Stimulated activated naive B cell treated with anti-CD40 and anti-IgM and Interleukin-4, amounts not matched to agents 10 μg/mL and 1 μg/mL and 100 μg/mL, for 72 hours (primary cell): ENCODE results near the gene LRP1.
A peak's percentile ranks its signal among the peaks of the same experiment; 100 is the strongest.

ENCODE experiments used
- ATAC-seq, 2 donors: fragments of 150-1000 bp; cut with Tn5 transposase; replicated peaks; 2 replicates each; pipeline ENCODE4 v1.10.0; 2021; ENCODE audit warnings: moderate library complexity in 1 of 2
- DNase-seq: peaks from one replicate; pipeline ENCODE4 v3.0.0; 2021
- H3K27ac Mint-ChIP-seq: one replicate; pipeline ENCODE4 v1.8.0; 2022; ENCODE audit warnings: mild to moderate bottlenecking, mixed read lengths
- H3K27me3 Mint-ChIP-seq, 2 donors: one replicate each; pipeline ENCODE4 v1.8.0; 2022; ENCODE audit warnings: mixed read lengths in 2 of 2
- H3K36me3 Mint-ChIP-seq, 2 donors: one replicate each; pipeline ENCODE4 v1.8.0; 2022; ENCODE audit warnings: mixed read lengths in 2 of 2, mild to moderate bottlenecking in 1 of 2
- H3K4me1 Mint-ChIP-seq, 2 donors: one replicate each; pipeline ENCODE4 v1.8.0; 2022; ENCODE audit warnings: mixed read lengths in 2 of 2, mild to moderate bottlenecking in 1 of 2
- H3K4me3 Mint-ChIP-seq, 2 donors: one replicate each; pipeline ENCODE4 v1.8.0; 2022; ENCODE audit warnings: mild to moderate bottlenecking in 2 of 2, mixed read lengths in 2 of 2, moderate library complexity in 1 of 2
- H3K9me3 Mint-ChIP-seq, 2 donors: one replicate each; pipeline ENCODE4 v1.8.0; 2022; ENCODE audit warnings: mixed read lengths in 2 of 2, mild to moderate bottlenecking in 1 of 2

LRP1 gene

GRCh38 chr12:57170408-57170807, 42.1 kb downstream of the LRP1 start:
- Mint-ChIP-seq H3K36me3 (no peaks in the 10 kb centered on the region), H3K27ac (no peak overlapping the region), H3K4me1 (peaks cover 7 to 9% of the 10 kb centered on the region in 2 donors), H3K27me3 (peaks cover 4 to 5% of the 10 kb centered on the region in 2 donors), H3K9me3 (no peaks in the 10 kb centered on the region), H3K4me3 (no peak overlapping the region)
- no peak for ATAC-seq
- DNase-seq = no peak

- H3K36me3 Mint-ChIP-seq = no peaks in the 10 kb centered on the region
- ATAC-seq (no peak), DNase-seq (no peak)
- H3K4me3 Mint-ChIP-seq = no peak overlapping the region
- H3K9me3 Mint-ChIP-seq = no peaks in the 10 kb centered on the region
- H3K27me3 Mint-ChIP-seq = peaks cover 4 to 5% of the 10 kb centered on the region in 2 donors
- no peak overlapping the region for H3K27ac Mint-ChIP-seq
- peaks cover 7 to 9% of the 10 kb centered on the region in 2 donors for H3K4me1 Mint-ChIP-seq
These were observed 42.6 kb downstream of the LRP1 start for GRCh38 chr12:57170927-57171326.

GRCh38 chr12:57171668-57172067, 43.4 kb downstream of the LRP1 start:
- Mint-ChIP-seq H3K9me3 (no peaks in the 10 kb centered on the region), H3K4me3 (no peak overlapping the region), H3K27me3 (peaks cover 4 to 5% of the 10 kb centered on the region in 2 donors), H3K36me3 (no peaks in the 10 kb centered on the region), H3K4me1 (peaks cover 4 to 7% of the 10 kb centered on the region in 2 donors), H3K27ac (no peak overlapping the region)
- no peak for ATAC-seq
- no peak for DNase-seq

GRCh38 chr12:57173089-57173488, 44.8 kb downstream of the LRP1 start:
- H3K4me3 Mint-ChIP-seq = no peak overlapping the region
- H3K9me3 Mint-ChIP-seq = no peaks in the 10 kb centered on the region
- DNase-seq (no peak), ATAC-seq (peak; percentile 67 to 70)
- no peaks in the 10 kb centered on the region for H3K36me3 Mint-ChIP-seq
- no peak overlapping the region for H3K27ac Mint-ChIP-seq
- H3K27me3 Mint-ChIP-seq = peaks cover 4 to 5% of the 10 kb centered on the region in 2 donors
- peaks cover 0 to 3% of the 10 kb centered on the region in 2 donors for H3K4me1 Mint-ChIP-seq

GRCh38 chr12:57173683-57174082, 45.4 kb downstream of the LRP1 start:
- Mint-ChIP-seq H3K9me3 (no peaks in the 10 kb centered on the region), H3K36me3 (no peaks in the 10 kb centered on the region), H3K27ac (no peak overlapping the region), H3K4me1 (peaks cover 0 to 2% of the 10 kb centered on the region in 2 donors), H3K4me3 (no peak overlapping the region), H3K27me3 (peaks cover 5 to 7% of the 10 kb centered on the region in 2 donors)
- no peak for ATAC-seq
- DNase-seq = no peak

GRCh38 chr12:57175428-57176138, 47.3 kb downstream of the LRP1 start:
- DNase-seq = no peak
- Mint-ChIP-seq H3K27ac (no peak overlapping the region), H3K4me1 (peaks cover 0 to 2% of the 10 kb centered on the region in 2 donors), H3K9me3 (no peaks in the 10 kb centered on the region), H3K27me3 (peaks cover 5 to 7% of the 10 kb centered on the region in 2 donors), H3K36me3 (no peaks in the 10 kb centered on the region), H3K4me3 (no peak overlapping the region)
- ATAC-seq = no peak

GRCh38 chr12:57176139-57176477, 47.8 kb downstream of the LRP1 start:
- Mint-ChIP-seq H3K27ac (no peak overlapping the region), H3K36me3 (no peaks in the 10 kb centered on the region), H3K9me3 (no peaks in the 10 kb centered on the region), H3K4me3 (no peak overlapping the region), H3K27me3 (peaks cover 6 to 7% of the 10 kb centered on the region in 2 donors), H3K4me1 (peaks cover 0 to 2% of the 10 kb centered on the region in 2 donors)
- DNase-seq (no peak), ATAC-seq (no peak)

GRCh38 chr12:57176846-57177245, 48.6 kb downstream of the LRP1 start:
- no peak overlapping the region for H3K4me3 Mint-ChIP-seq
- DNase-seq = no peak

GRCh38 chr12:57177354-57177753, 49.1 kb downstream of the LRP1 start:
- Mint-ChIP-seq H3K4me3 (no peak overlapping the region), H3K36me3 (no peaks in the 10 kb centered on the region), H3K27me3 (peaks cover 7 to 14% of the 10 kb centered on the region in 2 donors), H3K27ac (no peak overlapping the region), H3K9me3 (no peaks in the 10 kb centered on the region), H3K4me1 (peaks cover 0 to 2% of the 10 kb centered on the region in 2 donors)
- no peak for ATAC-seq
- no peak for DNase-seq

More at GRCh38 chr12:57176846-57177245, 48.6 kb downstream of the LRP1 start:
- Mint-ChIP-seq H3K4me1 (peaks cover 0 to 2% of the 10 kb centered on the region in 2 donors), H3K27me3 (peaks cover 7 to 13% of the 10 kb centered on the region in 2 donors), H3K27ac (no peak overlapping the region), H3K9me3 (no peaks in the 10 kb centered on the region), H3K36me3 (no peaks in the 10 kb centered on the region)
- no peak for ATAC-seq

- DNase-seq (no peak), ATAC-seq (no peak)
- Mint-ChIP-seq H3K4me3 (no peak overlapping the region), H3K9me3 (no peaks in the 10 kb centered on the region), H3K36me3 (no peaks in the 10 kb centered on the region), H3K27me3 (peaks cover 4 to 12% of the 10 kb centered on the region in 2 donors), H3K4me1 (peaks cover 2 to 6% of the 10 kb centered on the region in 2 donors), H3K27ac (no peak overlapping the region)
These were observed 49.9 kb downstream of the LRP1 start for GRCh38 chr12:57178213-57178612.

- no peaks in the 10 kb centered on the region for H3K9me3 Mint-ChIP-seq
- H3K36me3 Mint-ChIP-seq = no peaks in the 10 kb centered on the region
- no peak overlapping the region for H3K4me3 Mint-ChIP-seq
- DNase-seq (no peak), ATAC-seq (no peak)
- H3K27me3 Mint-ChIP-seq = peaks cover 4 to 20% of the 10 kb centered on the region in 2 donors
- peaks cover 3 to 7% of the 10 kb centered on the region in 2 donors for H3K4me1 Mint-ChIP-seq
- no peak overlapping the region for H3K27ac Mint-ChIP-seq
These were observed 51.2 kb downstream of the LRP1 start for GRCh38 chr12:57179331-57180086.

GRCh38 chr12:57180321-57180989, 52.2 kb downstream of the LRP1 start:
- H3K9me3 Mint-ChIP-seq = no peaks in the 10 kb centered on the region
- H3K4me3 Mint-ChIP-seq = no peak overlapping the region
- no peak overlapping the region for H3K27ac Mint-ChIP-seq
- ATAC-seq (no peak), DNase-seq (no peak)
- H3K36me3 Mint-ChIP-seq = no peaks in the 10 kb centered on the region
- H3K4me1 Mint-ChIP-seq = peaks cover 3 to 7% of the 10 kb centered on the region in 2 donors
- peaks cover 4 to 20% of the 10 kb centered on the region in 2 donors for H3K27me3 Mint-ChIP-seq

- H3K27ac Mint-ChIP-seq = no peak overlapping the region
- H3K9me3 Mint-ChIP-seq = no peaks in the 10 kb centered on the region
These were observed 52.8 kb downstream of the LRP1 start for GRCh38 chr12:57181072-57181471.

GRCh38 chr12:57181561-57182155, 53.4 kb downstream of the LRP1 start:
- DNase-seq (no peak), ATAC-seq (no peak)
- Mint-ChIP-seq H3K36me3 (no peaks in the 10 kb centered on the region), H3K27me3 (peaks cover 4 to 20% of the 10 kb centered on the region in 2 donors), H3K4me1 (peaks cover 3 to 7% of the 10 kb centered on the region in 2 donors), H3K27ac (no peak overlapping the region), H3K9me3 (no peaks in the 10 kb centered on the region), H3K4me3 (no peak overlapping the region)

More at GRCh38 chr12:57181072-57181471, 52.8 kb downstream of the LRP1 start:
- peaks cover 4 to 20% of the 10 kb centered on the region in 2 donors for H3K27me3 Mint-ChIP-seq
- no peak for DNase-seq
- H3K4me3 Mint-ChIP-seq = no peak overlapping the region
- no peak for ATAC-seq
- no peaks in the 10 kb centered on the region for H3K36me3 Mint-ChIP-seq
- peaks cover 3 to 7% of the 10 kb centered on the region in 2 donors for H3K4me1 Mint-ChIP-seq
